Bronchial epithelial cell (primary cell): ENCODE measurements around the gene EGF. TPM values are rescaled to one million over a fixed set of nuclear protein-coding genes. Genes with fewer than 3 reads are reported as not detected.

Experiments used
- DNase-seq: peaks from one replicate; pipeline ENCODE4 v3.0.0-alpha.2; 2010; ENCODE audit warnings: low read depth
- FAIRE-seq: peaks from 2 replicates; lab custom pipeline; 2011; peaks lifted over from hg19 to GRCh38; lab: Jason Lieb, UNC
- H3K27me3 ChIP-seq: 2 replicates; pipeline ENCODE4 v1.5.1; 2011; ENCODE audit warnings: low read length; ENCODE audit not compliant: control insufficient read depth, insufficient read depth
- H3K36me3 ChIP-seq: 2 replicates; pipeline ENCODE4 v1.5.1; 2011; ENCODE audit warnings: low read length; ENCODE audit not compliant: control insufficient read depth, insufficient read depth
- H3K4me3 ChIP-seq: 2 replicates; pipeline ENCODE4 v1.5.1; 2011; ENCODE audit warnings: mild to moderate bottlenecking, low read depth, low read length, control low read depth
- total RNA-seq: library from RNA; depleted of rRNA; stranded (reverse); fragments of >200 nt; gene quantifications from 2 replicates; pipeline ENCODE4 v1.2.1, GENCODE V29; 2014
- TF ChIP-seq, protein P1 (sequence below): IDR thresholded peaks from 2 replicates; pipeline ENCODE4 v1.5.1; 2011; ENCODE audit warnings: mild to moderate bottlenecking, moderate library complexity, low read length, control low read depth, inconsistent platforms; ENCODE audit not compliant: insufficient read depth, severe bottlenecking

Gene EGF
- total RNA-seq, 1 donor from 2014 or later, result 1.1 TPM

DNA sequence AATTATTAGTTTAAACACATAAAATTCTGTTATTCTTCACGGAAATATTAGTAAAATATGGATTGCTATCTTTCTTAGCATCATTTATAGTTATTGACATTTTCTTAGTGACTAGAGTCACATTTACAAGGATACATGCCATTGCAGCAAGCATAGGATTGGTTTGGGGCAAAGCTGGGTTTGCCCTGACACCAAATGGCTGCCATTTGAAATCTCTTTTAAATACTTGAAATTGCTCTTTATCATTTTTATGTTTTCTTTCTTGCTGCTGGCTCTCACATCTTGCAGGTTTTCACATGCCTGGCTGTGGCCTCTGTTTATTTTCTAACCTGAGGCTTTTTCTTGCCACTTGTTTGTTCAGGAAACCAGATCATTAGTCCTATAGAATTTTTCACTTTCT, 39.9 kb downstream of the EGF start:
- Histone ChIP-seq H3K4me3 (no peak overlapping the region), H3K27me3 (no peaks in the 10 kb centered on the region), H3K36me3 (no peaks in the 10 kb centered on the region)
- FAIRE-seq (no peak), DNase-seq (peak; percentile 40)
- TF ChIP-seq, protein P1, sequence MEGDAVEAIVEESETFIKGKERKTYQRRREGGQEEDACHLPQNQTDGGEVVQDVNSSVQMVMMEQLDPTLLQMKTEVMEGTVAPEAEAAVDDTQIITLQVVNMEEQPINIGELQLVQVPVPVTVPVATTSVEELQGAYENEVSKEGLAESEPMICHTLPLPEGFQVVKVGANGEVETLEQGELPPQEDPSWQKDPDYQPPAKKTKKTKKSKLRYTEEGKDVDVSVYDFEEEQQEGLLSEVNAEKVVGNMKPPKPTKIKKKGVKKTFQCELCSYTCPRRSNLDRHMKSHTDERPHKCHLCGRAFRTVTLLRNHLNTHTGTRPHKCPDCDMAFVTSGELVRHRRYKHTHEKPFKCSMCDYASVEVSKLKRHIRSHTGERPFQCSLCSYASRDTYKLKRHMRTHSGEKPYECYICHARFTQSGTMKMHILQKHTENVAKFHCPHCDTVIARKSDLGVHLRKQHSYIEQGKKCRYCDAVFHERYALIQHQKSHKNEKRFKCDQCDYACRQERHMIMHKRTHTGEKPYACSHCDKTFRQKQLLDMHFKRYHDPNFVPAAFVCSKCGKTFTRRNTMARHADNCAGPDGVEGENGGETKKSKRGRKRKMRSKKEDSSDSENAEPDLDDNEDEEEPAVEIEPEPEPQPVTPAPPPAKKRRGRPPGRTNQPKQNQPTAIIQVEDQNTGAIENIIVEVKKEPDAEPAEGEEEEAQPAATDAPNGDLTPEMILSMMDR, result no peak

DNA sequence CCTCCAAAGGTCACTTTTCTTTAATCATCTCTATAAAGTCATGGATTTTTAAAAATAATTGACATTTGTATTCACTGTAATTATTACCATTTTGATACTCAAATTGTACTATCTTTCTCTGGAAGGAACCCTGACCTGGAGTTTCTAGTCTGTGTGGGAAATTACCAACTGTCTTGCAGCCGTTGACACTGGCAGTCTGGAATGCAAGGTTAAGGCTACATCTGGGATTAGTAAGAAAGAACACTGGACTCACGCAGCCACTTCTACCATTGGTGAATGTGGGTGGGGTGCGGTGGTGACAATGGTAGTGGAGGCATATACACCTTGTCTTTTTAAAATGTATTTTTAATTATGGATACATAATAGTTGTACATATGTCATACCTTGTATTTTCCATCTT, 40.9 kb downstream of the EGF start:
- FAIRE-seq (no peak), DNase-seq (peak; percentile 21)
- no peaks in the 10 kb centered on the region for H3K36me3 ChIP-seq
- TF ChIP-seq, protein P1, result no peak
- no peak overlapping the region for H3K4me3 ChIP-seq
- H3K27me3 ChIP-seq, result no peaks in the 10 kb centered on the region

DNA sequence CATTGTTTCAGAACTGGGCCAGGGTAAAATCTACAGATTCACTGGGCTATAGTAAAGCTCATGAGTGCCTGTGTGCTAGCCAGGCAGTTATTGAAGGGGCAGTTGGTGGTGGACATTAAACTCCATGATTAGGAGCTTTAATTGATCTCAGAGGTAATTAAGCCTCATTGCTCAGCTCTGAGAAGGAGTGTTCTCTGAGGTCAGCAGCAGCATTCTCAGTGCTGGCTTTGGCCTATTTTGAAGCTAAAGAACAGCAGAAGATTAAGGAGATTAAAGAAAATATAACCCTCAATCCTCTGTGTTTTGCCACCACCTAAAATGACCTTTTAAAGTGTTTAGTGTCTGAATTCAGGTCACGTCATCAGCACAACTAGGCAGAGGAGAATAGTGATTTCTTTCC, 42.5 kb downstream of the EGF start:
- Histone ChIP-seq H3K27me3 (no peaks in the 10 kb centered on the region), H3K36me3 (no peaks in the 10 kb centered on the region), H3K4me3 (no peak overlapping the region)
- FAIRE-seq (no peak), DNase-seq (no peak)
- TF ChIP-seq, protein P1, result no peak

DNA sequence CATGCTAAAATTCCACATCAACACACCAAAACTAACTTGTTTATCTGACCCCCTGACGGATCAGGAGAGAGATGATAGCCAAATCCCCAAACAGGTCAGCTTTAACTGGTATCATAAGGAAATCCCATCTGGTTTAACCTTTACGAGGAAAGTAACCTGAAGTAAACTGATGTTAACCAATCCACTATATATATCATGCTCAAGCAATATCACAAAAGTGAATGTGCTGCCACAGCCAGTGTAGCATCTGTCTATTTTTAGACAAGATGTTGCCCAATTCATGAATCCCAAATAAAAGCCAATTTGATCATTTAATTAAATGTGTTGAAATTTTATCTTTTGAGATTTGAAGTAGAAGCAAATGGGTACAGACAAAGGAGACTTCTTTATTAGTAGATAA, 44.5 kb downstream of the EGF start:
- Histone ChIP-seq H3K4me3 (no peak overlapping the region), H3K27me3 (no peaks in the 10 kb centered on the region), H3K36me3 (no peaks in the 10 kb centered on the region)
- TF ChIP-seq, protein P1, result no peak
- DNase-seq (no peak), FAIRE-seq (no peak)

DNA sequence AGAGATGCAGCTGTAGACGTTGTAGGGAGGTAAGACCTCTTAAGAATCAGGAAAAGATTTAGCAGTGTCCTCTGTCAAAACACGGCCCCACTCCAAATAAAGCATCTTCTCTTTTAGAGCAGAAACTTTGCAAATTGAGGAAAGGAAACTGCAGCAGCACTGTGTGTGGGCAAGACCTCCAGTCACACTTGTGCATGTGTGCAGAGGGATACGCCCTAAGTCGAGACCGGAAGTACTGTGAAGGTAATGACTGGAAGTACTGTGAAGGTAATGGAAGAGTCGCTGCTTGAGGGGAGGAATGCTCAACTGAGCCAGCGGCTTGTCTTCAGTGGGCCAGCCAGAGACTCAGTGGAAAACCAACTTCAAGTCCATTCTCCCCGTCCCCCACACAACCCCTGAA, 46.5 kb downstream of the EGF start:
- no peaks in the 10 kb centered on the region for H3K27me3 ChIP-seq
- TF ChIP-seq, protein P1, result no peak
- H3K36me3 ChIP-seq, result no peaks in the 10 kb centered on the region
- FAIRE-seq, result no peak
- H3K4me3 ChIP-seq, result no peak overlapping the region
- DNase-seq, result no peak

DNA sequence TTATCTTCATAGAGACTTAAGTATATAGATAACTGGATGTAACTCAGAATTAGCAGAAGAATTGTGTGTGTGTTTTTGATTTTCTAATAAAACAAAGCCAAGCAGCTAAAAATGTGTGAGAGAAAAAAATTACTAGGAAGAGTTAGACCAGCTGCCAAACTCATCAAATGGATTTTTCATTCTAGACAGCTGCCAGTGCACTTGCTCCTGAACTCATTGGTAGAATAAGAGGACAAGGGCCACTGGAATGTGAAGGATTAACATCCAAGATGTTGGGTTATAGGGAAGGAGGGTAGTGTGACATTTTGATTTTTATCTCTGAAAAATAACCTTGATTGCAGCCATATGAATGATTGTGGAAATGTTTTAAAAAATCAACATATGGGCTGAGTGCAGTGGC, 49.7 kb downstream of the EGF start:
- no peak overlapping the region for H3K4me3 ChIP-seq
- FAIRE-seq, result no peak
- DNase-seq, result no peak

More for the DNA sequence above, 49.7 kb downstream of the EGF start:
- Histone ChIP-seq H3K27me3 (no peaks in the 10 kb centered on the region), H3K36me3 (no peaks in the 10 kb centered on the region)
- TF ChIP-seq, protein P1, result no peak
